CD14-positive monocyte (primary cell): ENCODE measurements around the gene ALAS2. TPM values are rescaled to one million over a fixed set of nuclear protein-coding genes. Genes with fewer than 3 reads are reported as not detected.

Experiments
- DNase-seq, 3 donors: peaks; one replicate each; pipeline ENCODE4 v3.0.0-alpha.2; 2011 to 2022
- H2AFZ ChIP-seq: 2 replicates; pipeline ENCODE4 v1.6.0; 2012; ENCODE audit warnings: mild to moderate bottlenecking, low read depth, low read length, inconsistent platforms; ENCODE audit not compliant: insufficient read depth, poor library complexity, severe bottlenecking
- H3K27ac ChIP-seq, 2 donors: 1 replicate in 1 of 2; 2 replicates in 1 of 2; pipeline ENCODE4 v1.5.1; 2012 to 2013; ENCODE audit warnings: low read length in 2 of 2, control low read depth in 1 of 2, inconsistent platforms in 1 of 2, low read depth in 1 of 2, mild to moderate bottlenecking in 1 of 2
- H3K27me3 ChIP-seq, 2 donors: one replicate each; pipeline versions ENCODE4 v1.6.0 to v1.6.1; 2011 to 2013; ENCODE audit warnings: low read length in 2 of 2; ENCODE audit not compliant: control insufficient read depth in 2 of 2, insufficient read depth in 2 of 2
- H3K36me3 ChIP-seq, 2 donors: replicated peaks in 1 of 2; 1 replicate in 1 of 2; 2 replicates in 1 of 2; pipeline versions ENCODE4 v1.5.1 to v1.6.1; 2012 to 2013; ENCODE audit warnings: low read length in 2 of 2, control low read depth in 1 of 2, inconsistent platforms in 1 of 2, mild to moderate bottlenecking in 1 of 2; ENCODE audit not compliant: insufficient read depth in 2 of 2, control insufficient read depth in 1 of 2
- H3K4me1 ChIP-seq, 2 donors: 1 replicate in 1 of 2; 2 replicates in 1 of 2; pipeline versions ENCODE4 v1.5.1 to v1.6.1; 2012 to 2013; ENCODE audit warnings: low read length in 2 of 2, control low read depth in 1 of 2, inconsistent platforms in 1 of 2, mild to moderate bottlenecking in 1 of 2, moderate library complexity in 1 of 2; ENCODE audit not compliant: insufficient read depth in 2 of 2, control insufficient read depth in 1 of 2
- H3K4me2 ChIP-seq: replicated peaks from 2 replicates; pipeline ENCODE3; 2012; ENCODE audit warnings: low read length, moderate library complexity, mild to moderate bottlenecking; ENCODE audit not compliant: poor library complexity, severe bottlenecking; ENCODE audit errors: extremely low read depth
- H3K4me3 ChIP-seq, 3 experiments: fragments of 200-600 bp in 1 of 3; sonication (generic) in 1 of 3; replicated peaks in 1 of 3; 1 replicate in 2 of 3; 2 replicates in 1 of 3; pipeline ENCODE4 v1.5.1; 2011 to 2013; ENCODE audit warnings: low read length in 3 of 3, mild to moderate bottlenecking in 3 of 3, control low read depth in 2 of 3, low read depth in 2 of 3, inconsistent platforms in 1 of 3, moderate library complexity in 1 of 3
- H3K79me2 ChIP-seq: 2 replicates; pipeline ENCODE4 v1.6.0; 2012; ENCODE audit warnings: mild to moderate bottlenecking, control low read depth, inconsistent platforms, low read length, moderate library complexity; ENCODE audit not compliant: insufficient read depth
- H3K9ac ChIP-seq: 2 replicates; pipeline ENCODE4 v1.6.0; 2017; ENCODE audit warnings: low read length, mild to moderate bottlenecking; ENCODE audit not compliant: insufficient read depth, poor library complexity, severe bottlenecking
- H3K9me3 ChIP-seq, 2 donors: replicated peaks in 1 of 2; 1 replicate in 1 of 2; 2 replicates in 1 of 2; pipeline versions ENCODE4 v1.5.1 to v1.6.1; 2012 to 2013; ENCODE audit warnings: low read length in 2 of 2, control low read depth in 1 of 2; ENCODE audit not compliant: control insufficient read depth in 1 of 2, insufficient read depth in 1 of 2
- H4K20me1 ChIP-seq: 2 replicates; pipeline ENCODE4 v1.6.0; 2012; ENCODE audit warnings: mild to moderate bottlenecking, low read length, control low read depth, moderate library complexity; ENCODE audit not compliant: insufficient read depth
- H3K27ac Mint-ChIP-seq, 7 donors: one replicate each; pipeline ENCODE4 v1.8.0; 2020; ENCODE audit warnings: mild to moderate bottlenecking in 7 of 7, mixed read lengths in 7 of 7, moderate library complexity in 6 of 7, inconsistent platforms in 2 of 7
- H3K27me3 Mint-ChIP-seq, 3 donors: one replicate each; pipeline ENCODE4 v1.8.0; 2021 to 2022; ENCODE audit warnings: low read depth in 3 of 3, mild to moderate bottlenecking in 3 of 3, mixed read lengths in 3 of 3, moderate library complexity in 3 of 3, inconsistent platforms in 1 of 3
- H3K36me3 Mint-ChIP-seq, 2 donors: one replicate each; pipeline ENCODE4 v1.8.0; 2020; ENCODE audit warnings: mixed read lengths in 2 of 2, inconsistent platforms in 1 of 2, mild to moderate bottlenecking in 1 of 2
- H3K4me1 Mint-ChIP-seq: one replicate; pipeline ENCODE4 v1.8.0; 2020; ENCODE audit warnings: mild to moderate bottlenecking, mixed read lengths
- H3K4me3 Mint-ChIP-seq, 2 donors: one replicate each; pipeline ENCODE4 v1.8.0; 2020; ENCODE audit warnings: mild to moderate bottlenecking in 2 of 2, mixed read lengths in 2 of 2, moderate library complexity in 1 of 2
- H3K9me3 Mint-ChIP-seq, 7 donors: one replicate each; pipeline ENCODE4 v1.8.0; 2020 to 2022; ENCODE audit warnings: mixed read lengths in 7 of 7, mild to moderate bottlenecking in 6 of 7, moderate library complexity in 6 of 7, inconsistent platforms in 2 of 7
- CTCF ChIP-seq: fragments of 200-600 bp; IDR thresholded peaks from one replicate; pipeline ENCODE4 v1.8.0; 2022; ENCODE audit warnings: antibody characterized with exemption, mild to moderate bottlenecking
- WGBS: methylation state at CpG from one replicate; pipeline ENCODE4 v1.1.5; 2013; ENCODE audit warnings: missing lambda C conversion rate; ENCODE audit not compliant: insufficient coverage; 5-methylcytosine and 5-hydroxymethylcytosine counted together
- intact Hi-C, 2 donors: fragments of 100-400 bp; cut with micrococcal nuclease; formaldehyde crosslinking; loops; one replicate each; pipeline versions ENCODE4 v1.15.0 to v1.15.1; 2023
- polyA plus RNA-seq, 3 donors: library from polyadenylated mRNA; depleted of rRNA in 1 of 3; unstranded in 2 of 3; stranded (reverse) in 1 of 3; fragments of 300-500 nt in 2 of 3; fragments of >200 nt in 1 of 3; fragmentation: Illumina TruSeq in 2 of 3; gene quantifications; 1 replicate in 2 of 3; 2 replicates in 1 of 3; pipeline ENCODE4 v1.2.3, GENCODE V29; 2012 to 2021

The ALAS2 gene
- polyA plus RNA-seq, 3 donors = 1.1 TPM; not detected in 2

GRCh38 chrX:55028611-55029010 is 2.2 kb downstream of the ALAS2 start:
- Mint-ChIP-seq H3K9me3 (peaks cover 0 to 5% (median 0%) of the 10 kb centered on the region in 7 donors), H3K36me3 (no peaks in the 10 kb centered on the region), H3K4me3 (no peak overlapping the region), H3K27me3 (peaks cover 0 to 9% (median 0%) of the 10 kb centered on the region in 3 donors), H3K4me1 (no peaks in the 10 kb centered on the region), H3K27ac (no peak overlapping the region)
- no peaks in the 10 kb centered on the region for H3K36me3 ChIP-seq
- no peak for DNase-seq
- no peaks in the 10 kb centered on the region for H3K4me1 ChIP-seq
- intact Hi-C loops = no loop called here
- H3K9me3 ChIP-seq = no peaks in the 10 kb centered on the region
- H3K27ac ChIP-seq = no peak overlapping the region
- H3K4me3 ChIP-seq = no peak overlapping the region
- H3K4me2 ChIP-seq = no peak overlapping the region
- no peaks in the 10 kb centered on the region for H3K79me2 ChIP-seq
- no peaks in the 10 kb centered on the region for H4K20me1 ChIP-seq
- no peak overlapping the region for H2AFZ ChIP-seq
- no peak for TF ChIP-seq CTCF
- H3K27me3 ChIP-seq = no peaks in the 10 kb centered on the region
- no peak overlapping the region for H3K9ac ChIP-seq

- no peaks in the 10 kb centered on the region for H3K36me3 ChIP-seq
- Mint-ChIP-seq H3K4me3 (no peak overlapping the region), H3K36me3 (no peaks in the 10 kb centered on the region), H3K27me3 (peaks cover 0 to 9% (median 0%) of the 10 kb centered on the region in 3 donors), H3K27ac (no peak overlapping the region), H3K4me1 (no peaks in the 10 kb centered on the region), H3K9me3 (peaks cover 0 to 5% (median 0%) of the 10 kb centered on the region in 7 donors)
- H3K79me2 ChIP-seq = no peaks in the 10 kb centered on the region
- no peaks in the 10 kb centered on the region for H3K4me1 ChIP-seq
- no CpG with 5 or more reads among the region's 4 CpGs for WGBS
- H3K4me2 ChIP-seq = no peak overlapping the region
- intact Hi-C loops = no loop called here
- no peak for DNase-seq
- no peak overlapping the region for H3K27ac ChIP-seq
- no peaks in the 10 kb centered on the region for H3K27me3 ChIP-seq
- H3K9ac ChIP-seq = no peak overlapping the region
- no peaks in the 10 kb centered on the region for H3K9me3 ChIP-seq
- TF ChIP-seq CTCF = no peak
- H3K4me3 ChIP-seq = no peak overlapping the region
- H4K20me1 ChIP-seq = no peaks in the 10 kb centered on the region
- H2AFZ ChIP-seq = no peak overlapping the region
Measured at GRCh38 chrX:55028040-55028439, 2.7 kb downstream of the ALAS2 start.
